Measurements from ENCODE around the gene ADAMTSL3.

ADAMTSL3 gene

DNA sequence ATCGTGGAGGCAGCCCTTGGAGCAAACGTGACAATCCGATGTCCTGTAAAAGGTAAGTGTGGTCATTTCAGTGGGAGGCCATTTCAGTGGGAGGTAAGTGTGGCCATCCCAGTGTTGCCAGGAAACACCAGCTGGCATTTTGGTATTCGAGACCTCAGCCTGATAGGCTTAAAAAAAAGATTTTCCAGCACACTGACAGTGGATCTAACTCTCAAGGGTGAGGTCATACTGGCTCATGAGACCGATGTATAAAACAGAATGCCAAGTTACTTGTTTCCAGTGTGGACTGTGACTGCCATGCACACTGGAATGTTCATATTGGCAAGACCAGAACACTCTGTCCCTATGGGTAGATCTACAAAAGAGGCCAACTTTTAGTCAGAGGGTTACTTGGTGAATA, 337.2 kb downstream of the ADAMTSL3 start:
- H3K4me3 ChIP-seq (ENCODE audit: low read depth in 1 of 5, low read length in 5 of 5), result no peak overlapping the region
- H3K9me3 ChIP-seq (ENCODE audit: control insufficient read depth in 5 of 5, low read length in 5 of 5), result no peaks in the 10 kb centered on the region
- H3K36me3 ChIP-seq (ENCODE audit: control insufficient read depth in 5 of 5, insufficient read depth in 5 of 5, low read length in 5 of 5), result peaks cover 0 to 3% (median 0%) of the 10 kb centered on the region in 5 donors
- H3K27me3 ChIP-seq (ENCODE audit: control insufficient read depth in 5 of 5, insufficient read depth in 4 of 5, low read length in 5 of 5), result no peaks in the 10 kb centered on the region
- peaks cover 0 to 3% (median 0%) of the 10 kb centered on the region in 5 donors for H3K4me1 ChIP-seq (ENCODE audit: control insufficient read depth in 5 of 5, insufficient read depth in 5 of 5, low read length in 5 of 5)
- no peak overlapping the region for H3K9ac ChIP-seq (ENCODE audit: low read length in 5 of 5)
- no peak overlapping the region for H3K27ac ChIP-seq (ENCODE audit: low read depth, low read length)

- no peaks in the 10 kb centered on the region for H3K27me3 ChIP-seq (ENCODE audit: control insufficient read depth in 5 of 5, insufficient read depth in 4 of 5, low read length in 5 of 5)
- H3K4me1 ChIP-seq (ENCODE audit: control insufficient read depth in 5 of 5, insufficient read depth in 5 of 5, low read length in 5 of 5), result peaks cover 0 to 3% (median 0%) of the 10 kb centered on the region in 5 donors
- no peaks in the 10 kb centered on the region for H3K9me3 ChIP-seq (ENCODE audit: control insufficient read depth in 5 of 5, low read length in 5 of 5)
- no peak overlapping the region for H3K27ac ChIP-seq (ENCODE audit: low read depth, low read length)
- peaks cover 0 to 3% (median 0%) of the 10 kb centered on the region in 5 donors for H3K36me3 ChIP-seq (ENCODE audit: control insufficient read depth in 5 of 5, insufficient read depth in 5 of 5, low read length in 5 of 5)
- H3K9ac ChIP-seq (ENCODE audit: low read length in 5 of 5), result no peak overlapping the region
- no peak overlapping the region for H3K4me3 ChIP-seq (ENCODE audit: low read depth in 1 of 5, low read length in 5 of 5)
Measured at GRCh38 chr15:83992324-83993031, 338.6 kb downstream of the ADAMTSL3 start.

DNA sequence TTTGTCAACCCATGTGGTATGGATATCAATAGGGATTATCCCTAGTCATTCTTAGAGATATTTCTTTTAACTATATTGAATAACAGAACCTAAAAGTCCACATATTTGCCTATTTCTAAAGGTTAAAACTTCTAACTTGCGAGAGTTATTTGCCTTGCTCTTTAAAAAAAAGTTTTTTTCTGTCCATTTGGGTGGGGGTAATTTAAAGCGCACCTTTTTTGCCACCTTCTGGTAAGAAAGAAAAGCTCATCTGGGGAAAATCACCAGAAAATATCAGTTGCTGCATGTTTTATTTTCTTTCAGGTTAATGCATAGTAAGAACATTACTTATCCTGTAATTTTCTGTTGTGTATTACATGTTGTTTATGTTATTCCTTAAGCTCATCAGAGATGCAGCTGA, 339.7 kb downstream of the ADAMTSL3 start:
- H3K36me3 ChIP-seq (ENCODE audit: control insufficient read depth in 5 of 5, insufficient read depth in 5 of 5, low read length in 5 of 5), result peaks cover 0 to 3% (median 0%) of the 10 kb centered on the region in 5 donors
- no peaks in the 10 kb centered on the region for H3K27me3 ChIP-seq (ENCODE audit: control insufficient read depth in 5 of 5, insufficient read depth in 4 of 5, low read length in 5 of 5)
- H3K27ac ChIP-seq (ENCODE audit: low read depth, low read length), result no peak overlapping the region
- no peak overlapping the region for H3K9ac ChIP-seq (ENCODE audit: low read length in 5 of 5)
- H3K9me3 ChIP-seq (ENCODE audit: control insufficient read depth in 5 of 5, low read length in 5 of 5), result no peaks in the 10 kb centered on the region
- peaks cover 0 to 3% (median 0%) of the 10 kb centered on the region in 5 donors for H3K4me1 ChIP-seq (ENCODE audit: control insufficient read depth in 5 of 5, insufficient read depth in 5 of 5, low read length in 5 of 5)
- no peak overlapping the region for H3K4me3 ChIP-seq (ENCODE audit: low read depth in 1 of 5, low read length in 5 of 5)

DNA sequence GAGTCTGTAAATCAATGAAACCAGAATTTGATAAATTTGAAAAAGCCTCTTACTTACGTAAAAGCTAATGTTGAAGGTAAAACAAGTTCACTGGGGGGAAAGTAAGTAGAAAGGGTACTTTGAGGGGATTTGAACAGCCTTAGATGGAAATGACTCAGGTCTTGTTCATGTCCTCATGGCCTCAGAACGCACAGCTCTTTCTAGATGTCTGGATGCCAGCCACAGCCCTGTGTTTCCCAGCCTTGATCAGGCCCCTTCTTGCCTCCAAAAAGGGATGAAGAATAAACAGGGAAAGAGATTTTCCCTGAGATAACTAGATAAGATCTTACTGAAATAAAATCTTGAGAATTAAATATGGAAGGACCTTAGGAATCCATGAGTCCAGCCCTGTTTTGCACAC, 344.6 kb downstream of the ADAMTSL3 start:
- Histone ChIP-seq H3K36me3 (ENCODE audit: control insufficient read depth in 5 of 5, insufficient read depth in 5 of 5, low read length in 5 of 5) (peaks cover 0 to 3% (median 0%) of the 10 kb centered on the region in 5 donors), H3K4me1 (ENCODE audit: control insufficient read depth in 5 of 5, insufficient read depth in 5 of 5, low read length in 5 of 5) (no peaks in the 10 kb centered on the region), H3K27ac (ENCODE audit: low read depth, low read length) (no peak overlapping the region)

DNA sequence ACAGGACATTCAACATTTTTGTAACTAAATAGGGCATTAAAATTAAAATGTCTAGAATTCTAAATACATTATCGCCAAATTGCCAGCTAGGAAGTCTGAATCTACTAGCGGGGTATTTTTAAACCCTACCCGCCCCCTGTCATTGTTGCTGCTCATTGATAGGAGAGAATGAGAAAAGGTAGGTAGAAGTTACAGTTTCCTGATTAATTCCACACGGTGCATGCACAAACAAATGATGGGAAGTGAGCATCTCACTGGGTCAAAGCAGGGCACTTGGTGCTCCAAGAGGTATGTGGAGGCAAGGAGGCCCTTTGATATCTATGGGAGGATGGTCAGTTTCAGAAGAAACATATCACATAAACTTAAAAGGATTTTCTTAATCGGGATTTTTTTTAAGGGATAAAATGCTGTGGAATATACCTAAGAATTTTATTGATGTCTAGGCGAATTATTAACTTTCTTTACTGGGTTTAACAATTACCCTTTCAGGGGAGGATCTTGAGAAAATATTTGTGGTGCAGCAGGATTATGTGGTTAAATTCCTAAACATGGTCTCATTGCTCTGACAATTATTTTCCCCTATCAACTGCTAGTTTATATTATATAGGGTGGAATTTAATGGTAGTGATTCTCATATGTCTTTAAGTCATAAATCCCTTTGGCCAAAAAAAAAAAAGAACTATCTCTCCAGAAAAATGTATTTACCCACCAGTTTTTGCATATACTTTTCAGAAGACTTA, 345.6 kb downstream of the ADAMTSL3 start:
- no peaks in the 10 kb centered on the region for H3K4me1 ChIP-seq (ENCODE audit: control insufficient read depth in 5 of 5, insufficient read depth in 5 of 5, low read length in 5 of 5)
- no peak overlapping the region for H3K4me3 ChIP-seq (ENCODE audit: low read depth in 1 of 5, low read length in 5 of 5)
- peaks cover 0 to 3% (median 0%) of the 10 kb centered on the region in 5 donors for H3K36me3 ChIP-seq (ENCODE audit: control insufficient read depth in 5 of 5, insufficient read depth in 5 of 5, low read length in 5 of 5)
- H3K27me3 ChIP-seq (ENCODE audit: control insufficient read depth in 5 of 5, insufficient read depth in 4 of 5, low read length in 5 of 5), result no peaks in the 10 kb centered on the region
- H3K27ac ChIP-seq (ENCODE audit: low read depth, low read length), result no peak overlapping the region
- no peaks in the 10 kb centered on the region for H3K9me3 ChIP-seq (ENCODE audit: control insufficient read depth in 5 of 5, low read length in 5 of 5)
- no peak overlapping the region for H3K9ac ChIP-seq (ENCODE audit: low read length in 5 of 5)

More for the DNA sequence above, 344.6 kb downstream of the ADAMTSL3 start:
- Histone ChIP-seq H3K27me3 (ENCODE audit: control insufficient read depth in 5 of 5, insufficient read depth in 4 of 5, low read length in 5 of 5) (no peaks in the 10 kb centered on the region), H3K9me3 (ENCODE audit: control insufficient read depth in 5 of 5, low read length in 5 of 5) (no peaks in the 10 kb centered on the region), H3K9ac (ENCODE audit: low read length in 5 of 5) (no peak overlapping the region), H3K4me3 (ENCODE audit: low read depth in 1 of 5, low read length in 5 of 5) (no peak overlapping the region)

DNA sequence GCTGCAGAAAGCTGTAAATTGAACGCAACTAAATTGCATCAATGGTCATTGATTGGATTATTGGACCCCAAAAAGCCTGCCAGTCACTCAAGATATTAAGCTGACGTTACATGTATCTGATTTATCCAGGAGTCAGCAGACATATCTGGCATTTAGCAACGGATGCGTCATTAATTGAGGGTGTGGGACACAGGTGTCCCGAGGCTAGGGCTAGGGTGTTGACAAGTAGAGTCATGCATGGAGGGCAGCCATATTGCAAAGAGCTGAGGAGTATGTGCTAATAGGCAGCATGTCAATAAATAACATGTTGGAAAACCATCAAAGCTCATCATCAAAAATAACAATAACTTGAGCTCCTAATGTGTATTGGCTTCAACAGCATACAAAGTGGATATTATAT, 347.1 kb downstream of the ADAMTSL3 start:
- Histone ChIP-seq H3K4me1 (ENCODE audit: control insufficient read depth in 5 of 5, insufficient read depth in 5 of 5, low read length in 5 of 5) (no peaks in the 10 kb centered on the region), H3K27ac (ENCODE audit: low read depth, low read length) (no peak overlapping the region), H3K9me3 (ENCODE audit: control insufficient read depth in 5 of 5, low read length in 5 of 5) (no peaks in the 10 kb centered on the region), H3K27me3 (ENCODE audit: control insufficient read depth in 5 of 5, insufficient read depth in 4 of 5, low read length in 5 of 5) (no peaks in the 10 kb centered on the region), H3K9ac (ENCODE audit: low read length in 5 of 5) (no peak overlapping the region), H3K36me3 (ENCODE audit: control insufficient read depth in 5 of 5, insufficient read depth in 5 of 5, low read length in 5 of 5) (no peaks in the 10 kb centered on the region), H3K4me3 (ENCODE audit: low read depth in 1 of 5, low read length in 5 of 5) (no peak overlapping the region)

DNA sequence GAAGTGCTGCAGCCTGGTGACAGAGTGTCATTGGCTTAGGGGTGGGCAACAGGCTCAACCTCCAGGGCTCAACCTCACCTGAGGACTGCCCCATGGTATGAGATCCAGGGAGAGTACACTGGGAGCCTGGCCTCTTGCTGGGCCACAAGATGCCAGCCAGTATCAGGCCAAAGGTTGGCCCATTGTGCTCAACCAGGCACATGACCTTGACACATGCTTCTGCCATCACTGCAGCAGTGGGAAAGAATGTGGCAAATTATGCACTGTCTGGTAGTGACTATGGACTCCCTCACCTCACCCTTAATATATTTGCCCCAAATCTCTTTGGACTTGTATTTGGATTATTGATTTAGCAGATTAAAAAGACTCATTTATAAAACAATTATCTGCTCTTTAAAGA, 347.7 kb downstream of the ADAMTSL3 start:
- Histone ChIP-seq H3K9ac (ENCODE audit: low read length in 5 of 5) (no peak overlapping the region), H3K27ac (ENCODE audit: low read depth, low read length) (no peak overlapping the region), H3K9me3 (ENCODE audit: control insufficient read depth in 5 of 5, low read length in 5 of 5) (no peaks in the 10 kb centered on the region), H3K4me1 (ENCODE audit: control insufficient read depth in 5 of 5, insufficient read depth in 5 of 5, low read length in 5 of 5) (no peaks in the 10 kb centered on the region), H3K4me3 (ENCODE audit: low read depth in 1 of 5, low read length in 5 of 5) (no peak overlapping the region), H3K27me3 (ENCODE audit: control insufficient read depth in 5 of 5, insufficient read depth in 4 of 5, low read length in 5 of 5) (no peaks in the 10 kb centered on the region), H3K36me3 (ENCODE audit: control insufficient read depth in 5 of 5, insufficient read depth in 5 of 5, low read length in 5 of 5) (no peaks in the 10 kb centered on the region)

DNA sequence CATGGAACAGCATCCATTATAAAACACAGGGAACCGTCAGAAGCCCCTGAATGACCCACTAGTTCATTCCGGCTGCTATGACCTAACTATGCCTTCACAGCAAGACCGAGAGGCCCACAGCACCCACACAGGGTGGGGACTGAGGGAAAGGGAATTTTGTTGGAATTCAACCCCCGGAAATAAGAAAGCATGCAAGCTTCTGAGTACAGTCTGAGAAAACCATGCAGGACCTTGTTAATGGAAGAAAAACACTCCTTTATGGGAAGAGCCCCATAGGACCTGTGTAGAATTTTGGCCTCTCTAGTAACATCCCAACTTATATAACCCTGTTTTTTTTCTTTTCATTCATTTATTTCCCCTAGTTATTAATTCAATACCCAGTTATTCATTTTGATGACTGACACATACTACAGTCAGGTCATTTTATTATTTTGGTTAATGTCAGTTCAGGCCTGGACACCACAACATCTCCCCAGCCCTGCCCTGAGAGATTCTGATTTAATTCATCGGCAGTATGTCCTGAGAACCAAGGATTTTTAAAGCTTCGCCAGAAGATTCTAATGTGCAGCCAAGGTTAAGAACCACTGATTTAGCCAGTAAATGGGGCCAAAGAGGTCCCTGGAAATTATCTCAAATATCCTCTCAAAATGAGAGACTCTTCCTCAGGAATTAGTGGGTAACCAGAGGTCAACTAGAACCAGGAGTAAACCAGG, 350.0 kb downstream of the ADAMTSL3 start:
- Histone ChIP-seq H3K9me3 (ENCODE audit: control insufficient read depth in 5 of 5, low read length in 5 of 5) (no peaks in the 10 kb centered on the region), H3K9ac (ENCODE audit: low read length in 5 of 5) (no peak overlapping the region), H3K27ac (ENCODE audit: low read depth, low read length) (no peak overlapping the region), H3K4me1 (ENCODE audit: control insufficient read depth in 5 of 5, insufficient read depth in 5 of 5, low read length in 5 of 5) (no peaks in the 10 kb centered on the region), H3K4me3 (ENCODE audit: low read depth in 1 of 5, low read length in 5 of 5) (no peak overlapping the region), H3K36me3 (ENCODE audit: control insufficient read depth in 5 of 5, insufficient read depth in 5 of 5, low read length in 5 of 5) (no peaks in the 10 kb centered on the region), H3K27me3 (ENCODE audit: control insufficient read depth in 5 of 5, insufficient read depth in 4 of 5, low read length in 5 of 5) (no peaks in the 10 kb centered on the region)

GRCh38 chr15:84006421-84006820, 352.5 kb downstream of the ADAMTSL3 start:
- no peaks in the 10 kb centered on the region for H3K4me1 ChIP-seq (ENCODE audit: control insufficient read depth in 5 of 5, insufficient read depth in 5 of 5, low read length in 5 of 5)
- no peak overlapping the region for H3K4me3 ChIP-seq (ENCODE audit: low read depth in 1 of 5, low read length in 5 of 5)
- no peaks in the 10 kb centered on the region for H3K36me3 ChIP-seq (ENCODE audit: control insufficient read depth in 5 of 5, insufficient read depth in 5 of 5, low read length in 5 of 5)
- H3K9me3 ChIP-seq (ENCODE audit: control insufficient read depth in 5 of 5, low read length in 5 of 5), result peaks cover 0 to 4% (median 0%) of the 10 kb centered on the region in 5 donors
- H3K27me3 ChIP-seq (ENCODE audit: control insufficient read depth in 5 of 5, insufficient read depth in 4 of 5, low read length in 5 of 5), result no peaks in the 10 kb centered on the region
- H3K9ac ChIP-seq (ENCODE audit: low read length in 5 of 5), result no peak overlapping the region
- no peak overlapping the region for H3K27ac ChIP-seq (ENCODE audit: low read depth, low read length)

GRCh38 chr15:84009616-84010015, 355.7 kb downstream of the ADAMTSL3 start:
- H3K27me3 ChIP-seq (ENCODE audit: control insufficient read depth in 5 of 5, insufficient read depth in 4 of 5, low read length in 5 of 5), result no peaks in the 10 kb centered on the region
- no peaks in the 10 kb centered on the region for H3K4me1 ChIP-seq (ENCODE audit: control insufficient read depth in 5 of 5, insufficient read depth in 5 of 5, low read length in 5 of 5)
- no peak overlapping the region for H3K9ac ChIP-seq (ENCODE audit: low read length in 5 of 5)
- peaks cover 0 to 17% (median 5%) of the 10 kb centered on the region in 5 donors for H3K9me3 ChIP-seq (ENCODE audit: control insufficient read depth in 5 of 5, low read length in 5 of 5)
- no peak overlapping the region for H3K4me3 ChIP-seq (ENCODE audit: low read depth in 1 of 5, low read length in 5 of 5)
- peaks cover 0 to 3% (median 0%) of the 10 kb centered on the region in 5 donors for H3K36me3 ChIP-seq (ENCODE audit: control insufficient read depth in 5 of 5, insufficient read depth in 5 of 5, low read length in 5 of 5)
- no peak overlapping the region for H3K27ac ChIP-seq (ENCODE audit: low read depth, low read length)

Data from subcutaneous abdominal adipose tissue (tissue), 5 donors.